Stimulated activated CD8-positive, alpha-beta memory T cell treated with anti-CD3 and anti-CD28 coated beads, Interleukin-15, amount 100 ng/mL, for 1 hour (primary cell): ENCODE data around the gene ECM2.

Source experiments
- DNase-seq: peaks from one replicate; pipeline ENCODE4 v3.0.0-alpha.2; 2020; ENCODE audit warnings: low read depth

ECM2 gene

DNA sequence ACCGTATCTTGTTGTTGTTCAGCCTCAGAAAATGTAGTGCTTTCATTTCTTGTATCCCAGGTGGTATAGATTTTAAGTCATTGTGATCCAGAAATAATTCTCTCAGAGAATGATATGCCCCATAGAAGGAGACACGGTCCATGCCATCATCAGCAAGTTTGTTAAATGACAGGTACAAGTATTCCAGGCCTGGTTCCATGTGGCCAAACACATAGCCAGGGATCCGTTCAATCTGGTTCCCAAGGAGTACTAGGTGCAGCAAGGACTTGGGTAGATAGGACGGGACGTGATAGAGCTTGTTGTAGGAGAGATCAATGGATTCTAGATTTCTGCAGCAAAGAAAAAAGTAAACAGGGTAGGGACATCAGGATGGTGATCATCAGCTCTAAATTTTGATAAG, 35.1 kb downstream of the ECM2 start:
- DNase-seq = no peak

GRCh38 chr9:92499701-92500100, 36.1 kb downstream of the ECM2 start:
- DNase-seq = no peak

- DNase-seq = no peak
Observed at GRCh38 chr9:92496396-92497176, 39.2 kb downstream of the ECM2 start.

- no peak for DNase-seq
Observed at GRCh38 chr9:92494856-92495255, 40.9 kb downstream of the ECM2 start.

DNA sequence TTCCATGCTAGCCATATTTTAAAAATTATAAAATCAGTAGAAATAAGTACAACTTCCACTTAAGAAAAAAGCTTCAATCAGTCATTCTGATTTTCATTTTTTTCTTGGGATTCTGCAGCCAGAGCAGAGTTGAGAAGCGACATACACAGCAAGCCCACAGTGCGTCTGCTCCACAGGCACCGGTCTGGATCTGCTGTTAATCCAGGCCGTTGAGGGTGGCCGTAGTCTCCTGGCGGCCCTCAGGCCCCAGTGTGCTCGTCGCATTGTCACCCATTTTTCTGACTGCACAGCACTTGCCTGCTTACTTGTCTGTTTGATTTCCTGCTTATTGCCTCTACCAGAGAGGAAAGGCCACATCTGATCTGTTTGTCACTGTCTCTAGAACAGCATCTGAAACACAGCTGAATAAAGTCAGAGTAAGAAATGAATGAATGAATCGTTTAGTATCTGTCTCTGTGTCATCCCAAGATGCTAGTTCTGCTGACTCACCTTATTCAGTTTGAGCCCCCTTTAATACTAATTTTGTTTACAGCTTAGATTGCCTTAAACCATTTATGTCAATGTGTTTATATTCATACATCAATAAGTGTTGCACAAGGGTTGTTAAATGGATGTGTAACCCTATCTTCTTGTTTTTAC, 41.9 kb downstream of the ECM2 start:
- no peak for DNase-seq

GRCh38 chr9:92492781-92493401, 42.9 kb downstream of the ECM2 start:
- DNase-seq = no peak

DNA sequence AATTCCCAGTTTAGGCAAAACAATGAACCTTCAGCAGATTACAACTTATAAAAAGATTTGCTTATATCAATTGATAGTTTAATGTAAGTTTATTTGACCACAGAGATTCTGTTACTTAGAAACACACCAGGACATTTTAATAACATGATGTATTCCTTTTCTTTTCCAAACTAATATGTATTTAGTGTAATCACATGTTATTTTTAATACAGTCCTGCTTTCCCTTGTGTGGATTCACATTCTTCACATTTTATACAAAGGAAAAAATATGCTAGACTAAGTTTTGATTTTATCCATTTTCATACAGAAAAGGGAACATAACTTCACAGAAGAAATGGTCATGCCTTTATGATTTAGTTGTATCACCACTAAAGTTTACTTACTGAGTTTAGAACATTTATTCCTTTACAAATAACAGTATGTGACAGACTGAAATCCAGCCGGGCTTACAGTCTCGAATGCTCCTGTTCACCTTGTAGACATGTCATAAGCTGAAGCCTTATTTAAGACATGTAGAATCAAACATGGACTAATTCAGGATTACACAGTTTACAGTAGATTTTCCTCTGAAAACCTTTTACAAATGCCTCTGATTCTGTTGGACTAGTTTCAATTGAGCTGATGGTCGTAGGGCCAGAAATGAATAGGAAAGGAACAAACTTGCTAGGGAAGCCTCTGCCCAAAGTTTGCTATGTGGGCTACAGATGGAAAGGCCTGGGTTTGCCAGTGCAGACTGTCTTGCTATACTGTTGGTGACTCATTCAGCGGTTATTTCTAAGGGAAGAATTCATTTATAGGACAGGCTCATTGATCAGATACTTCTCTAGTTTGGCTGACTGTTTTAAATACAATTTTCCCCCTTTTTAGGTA, 46.9 kb downstream of the ECM2 start:
- no peak for DNase-seq

- no peak for DNase-seq
Observed at GRCh38 chr9:92486371-92486770, 49.4 kb downstream of the ECM2 start.

- no peak for DNase-seq
Observed at GRCh38 chr9:92484563-92484962, 51.2 kb downstream of the ECM2 start.

DNA sequence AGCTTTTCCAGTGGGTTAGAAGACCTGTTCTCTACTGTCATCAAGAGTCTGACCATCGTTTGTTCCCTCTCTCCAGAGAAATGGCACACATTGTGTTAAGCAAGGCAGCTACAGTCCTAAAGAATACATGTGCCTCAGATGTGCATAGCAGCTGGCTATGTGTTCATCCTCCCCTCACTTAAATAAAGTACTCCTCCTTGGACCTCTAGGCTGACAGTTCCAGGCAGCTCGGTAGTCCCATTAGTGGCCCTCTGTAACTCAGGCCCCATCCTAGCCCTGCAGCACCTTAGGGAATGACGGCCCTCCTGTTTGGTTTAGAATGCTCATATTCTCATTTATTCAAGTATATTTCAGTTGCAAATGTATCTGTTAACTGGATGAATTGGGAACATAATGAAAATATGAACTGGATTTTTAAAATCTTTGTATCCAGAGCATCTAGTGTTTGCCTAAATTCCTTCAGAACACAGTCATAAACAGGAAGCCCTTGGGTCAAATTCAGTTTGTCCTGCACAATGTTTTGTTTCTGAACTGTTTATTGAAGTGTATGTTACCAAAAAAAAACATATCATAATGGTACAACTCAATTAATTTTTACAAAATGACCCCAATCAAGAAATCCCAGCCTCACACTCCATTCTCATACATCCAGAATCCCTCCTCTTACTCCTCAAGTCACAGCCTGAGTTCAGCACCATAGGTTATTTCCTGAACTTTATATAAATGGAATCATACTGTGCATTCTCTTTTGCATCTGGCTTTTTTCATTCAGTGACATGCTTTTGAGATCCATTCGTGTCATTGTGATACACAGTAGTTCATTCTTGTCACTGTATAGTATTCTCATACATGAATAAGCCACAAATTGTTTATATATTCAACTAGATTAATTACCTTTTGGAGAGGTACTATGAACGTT, 51.9 kb downstream of the ECM2 start:
- DNase-seq = no peak

DNA sequence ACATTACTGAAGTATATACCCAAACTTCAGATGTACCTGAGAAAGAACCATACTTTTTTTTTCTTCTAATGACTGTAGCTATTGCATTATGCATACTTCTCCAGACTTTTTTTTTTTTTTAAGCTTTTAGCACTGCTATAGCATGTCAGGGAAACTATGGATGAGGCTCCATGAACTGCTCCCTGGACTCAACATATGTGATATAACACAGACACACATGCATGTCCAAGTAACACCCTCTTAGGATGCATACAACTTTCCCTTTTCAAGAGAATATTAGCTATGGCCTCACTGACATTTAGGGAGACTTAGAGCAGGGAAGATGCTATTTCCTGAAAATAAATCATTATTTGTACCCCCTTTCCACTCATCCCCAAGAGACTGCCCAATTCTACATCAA, 53.0 kb downstream of the ECM2 start:
- DNase-seq = no peak

GRCh38 chr9:92482329-92482728, 53.5 kb downstream of the ECM2 start, which contains the start of gene ASPN:
Gene ASPN (minus strand): TSS chr9:92482506.
- DNase-seq = no peak

GRCh38 chr9:92480986-92481633, 54.7 kb downstream of the ECM2 start:
- DNase-seq = no peak

DNA sequence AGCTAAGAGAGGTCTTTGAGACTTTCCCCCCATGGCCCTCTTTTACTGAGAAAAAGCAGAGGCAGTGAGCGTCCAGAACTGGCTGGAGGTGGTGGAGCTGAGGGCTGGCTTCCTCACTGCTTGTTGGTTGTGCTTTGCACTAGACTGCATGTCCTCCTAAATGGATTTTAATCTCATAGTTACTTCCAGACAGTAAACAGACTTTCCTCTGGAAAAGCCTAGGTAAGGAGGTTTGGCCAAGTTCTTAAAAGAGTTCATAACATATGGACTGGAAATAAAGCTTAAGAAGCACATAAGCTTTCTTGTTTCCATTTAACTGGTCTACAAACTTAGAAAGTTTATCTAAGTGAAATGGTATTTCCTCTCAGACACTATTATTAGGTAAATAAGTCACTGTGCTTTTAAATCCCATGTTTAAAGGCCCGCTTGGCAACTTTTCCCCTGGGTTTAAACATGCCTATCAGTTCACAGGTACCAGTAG, 55.5 kb downstream of the ECM2 start:
- no peak for DNase-seq

GRCh38 chr9:92479346-92479745, 56.4 kb downstream of the ECM2 start:
- DNase-seq = no peak

GRCh38 chr9:92478783-92479182, 57.0 kb downstream of the ECM2 start:
- DNase-seq = no peak

GRCh38 chr9:92476962-92477361, 58.8 kb downstream of the ECM2 start:
- no peak for DNase-seq

- no peak for DNase-seq
Observed at GRCh38 chr9:92474587-92474986, 61.2 kb downstream of the ECM2 start.

DNA sequence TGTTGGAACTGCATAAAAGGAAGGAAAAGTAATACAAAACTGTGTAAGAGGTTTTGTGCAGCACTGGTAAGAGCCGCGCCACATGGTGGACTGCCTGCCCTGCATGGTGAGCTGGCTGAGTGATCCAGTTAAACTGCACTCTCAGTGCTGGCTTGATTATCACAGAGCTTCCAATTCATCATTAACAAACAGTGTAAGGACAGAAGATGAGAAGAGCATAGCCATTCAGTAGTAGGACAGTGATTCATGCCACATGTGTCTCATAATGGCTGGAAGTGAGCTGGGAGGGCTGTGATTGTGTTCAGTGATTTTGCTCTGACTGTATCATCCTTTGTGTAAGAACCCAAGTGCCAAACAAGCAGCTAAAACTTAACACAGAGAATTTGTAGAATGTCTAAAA, 67.6 kb downstream of the ECM2 start:
- DNase-seq = no peak

GRCh38 chr9:92467511-92467910, 68.3 kb downstream of the ECM2 start:
- DNase-seq = no peak

- DNase-seq = no peak
Observed at GRCh38 chr9:92467041-92467440, 68.7 kb downstream of the ECM2 start.
